ENCODE results near the gene TUBB2B.

GRCh38 chr6:3226481-3227362, 731 bp downstream of the TUBB2B start:
- no peak for TF ChIP-seq CTCF (conservative IDR thresholded peaks at IDR 0.05 in 1 of 2, IDR thresholded peaks at IDR 0.05 in 1 of 2; ENCODE audit: low read depth in 1 of 2, low read length in 2 of 2)
- TF ChIP-seq EZH2 (IDR thresholded peaks at IDR 0.05; ENCODE audit: low read length, missing control alignments) = peak; percentile 97
